Measurements from ENCODE around the gene TLCD1.

DNA sequence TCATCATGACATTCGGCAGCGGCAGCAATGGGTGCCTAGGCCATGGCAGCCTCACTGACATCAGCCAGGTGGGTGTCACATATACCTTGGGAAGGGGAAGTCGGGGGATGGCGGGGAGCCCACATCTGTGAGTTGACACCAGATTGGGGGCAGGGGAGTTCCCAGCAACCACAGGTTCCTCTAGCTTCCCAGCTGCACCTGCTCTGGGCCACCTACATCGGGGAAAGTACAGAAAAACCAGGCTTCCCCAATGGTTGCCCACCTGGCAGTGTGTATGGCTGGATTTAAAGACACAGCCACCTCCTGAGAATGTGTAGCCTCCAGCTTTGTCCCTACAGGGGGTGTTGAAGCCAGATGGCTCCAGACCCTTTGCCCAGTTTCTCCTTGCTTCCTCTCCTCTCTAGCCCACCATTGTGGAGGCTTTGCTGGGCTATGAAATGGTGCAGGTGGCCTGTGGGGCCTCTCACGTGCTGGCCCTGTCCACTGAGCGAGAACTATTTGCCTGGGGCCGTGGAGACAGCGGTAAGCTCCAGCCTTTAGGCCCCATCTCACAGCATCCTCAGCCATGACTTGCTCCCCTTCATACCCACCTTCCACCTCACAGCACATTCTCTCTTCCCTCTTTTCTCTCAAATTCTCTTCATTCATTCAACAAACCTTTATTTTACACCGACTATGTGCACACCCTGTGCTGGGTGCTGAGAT, 12.8 kb upstream of the TLCD1 start:
- TF ChIP-seq CTCF (IDR thresholded peaks at IDR 0.05) (no peak), POLR2A (IDR thresholded peaks at IDR 0.05) (no peak)
